Mucosa of rectum (tissue), 2 donors: Measurements from ENCODE around the gene RALGDS.
"Not testable (repeated sequence)": the region's sequence is repeated elsewhere in the genome, so short reads cannot be mapped to it uniquely, and the experiment has no call there.

Experiments
- H3K27ac ChIP-seq, 2 donors: one replicate each; pipeline ENCODE4 v1.7.0; 2013; ENCODE audit warnings: inconsistent platforms in 2 of 2, low read depth in 2 of 2, low read length in 2 of 2
- H3K27me3 ChIP-seq, 2 donors: one replicate each; pipeline ENCODE4 v1.7.0; 2013; ENCODE audit warnings: low read length in 2 of 2; ENCODE audit not compliant: control insufficient read depth in 2 of 2, insufficient read depth in 2 of 2
- H3K36me3 ChIP-seq, 2 donors: one replicate each; pipeline ENCODE4 v1.7.0; 2013; ENCODE audit warnings: low read length in 2 of 2; ENCODE audit not compliant: control insufficient read depth in 2 of 2, insufficient read depth in 2 of 2
- H3K4me1 ChIP-seq, 2 donors: one replicate each; pipeline ENCODE4 v1.7.0; 2013; ENCODE audit warnings: low read length in 2 of 2, mild to moderate bottlenecking in 1 of 2; ENCODE audit not compliant: control insufficient read depth in 2 of 2, insufficient read depth in 2 of 2
- H3K4me3 ChIP-seq, 2 donors: one replicate each; pipeline ENCODE4 v1.7.0; 2013; ENCODE audit warnings: low read length in 2 of 2
- H3K9ac ChIP-seq, 2 donors: one replicate each; pipeline ENCODE4 v1.7.0; 2013; ENCODE audit warnings: low read length in 2 of 2, low read depth in 1 of 2, mild to moderate bottlenecking in 1 of 2
- H3K9me3 ChIP-seq, 2 donors: one replicate each; pipeline ENCODE4 v1.7.0; 2013; ENCODE audit warnings: low read length in 2 of 2; ENCODE audit not compliant: control insufficient read depth in 2 of 2
- donor health status: healthy.
- donor health status: Normal muscosa, but diverticular disease.

The RALGDS gene

DNA sequence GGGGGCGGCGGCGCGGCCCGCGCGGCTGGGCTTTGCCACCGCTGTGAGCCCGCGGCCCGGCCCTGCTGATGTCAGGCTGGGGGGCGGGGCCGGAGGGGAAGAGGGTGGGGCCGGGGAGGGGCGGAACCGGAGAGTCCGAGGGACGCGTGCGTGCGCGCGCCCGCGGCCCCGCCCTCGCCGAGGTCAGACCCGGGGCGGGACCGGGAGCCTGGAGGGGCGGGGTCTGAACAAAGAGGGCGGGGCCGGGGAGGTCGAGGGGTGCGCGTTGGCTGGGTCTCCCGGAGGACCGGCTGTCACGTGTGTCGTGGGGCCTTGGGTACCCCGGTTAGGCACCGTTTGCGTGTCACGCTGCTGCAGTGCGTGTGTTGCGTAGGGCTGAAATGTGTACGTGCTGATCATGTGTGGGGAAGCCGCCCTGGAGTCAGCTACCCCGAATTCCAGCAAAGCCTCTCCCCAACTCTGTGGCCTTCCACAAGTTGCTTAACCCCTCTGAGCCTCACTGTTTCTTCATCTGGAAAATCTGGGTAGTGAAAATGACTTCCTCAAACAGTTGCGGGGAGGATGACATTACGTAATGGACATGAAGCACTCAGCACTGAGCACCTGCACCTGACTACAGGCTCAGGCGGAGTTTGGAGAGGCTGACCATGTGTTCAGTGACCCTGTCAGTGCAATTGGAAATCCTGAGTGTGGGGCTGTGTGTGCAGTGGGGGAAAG, at the start of gene RALGDS:
RALGDS (minus strand) TSS at position 43 of the 717 bp plus-strand sequence. CDS start 86 bp downstream, outside the sequence.
- no peaks in the 10 kb centered on the region for H3K36me3 ChIP-seq
- H3K4me3 ChIP-seq = peak within 1 kb of the TSS; percentile 74 to 77
- peaks cover 49 to 64% of the 10 kb centered on the region in 2 donors for H3K4me1 ChIP-seq
- H3K9ac ChIP-seq = peak within 1 kb of the TSS; percentile 81 to 87
- H3K27me3 ChIP-seq = no peaks in the 10 kb centered on the region
- peak within 1 kb of the TSS; percentile 79 to 86 for H3K27ac ChIP-seq
- H3K9me3 ChIP-seq = no peaks in the 10 kb centered on the region

GRCh38 chr9:133170716-133171115, 49.7 kb upstream of the RALGDS start:
- no peaks in the 10 kb centered on the region for H3K4me1 ChIP-seq
- no peak overlapping the region for H3K27ac ChIP-seq
- H3K9me3 ChIP-seq = no peaks in the 10 kb centered on the region
- no peaks in the 10 kb centered on the region for H3K27me3 ChIP-seq
- no peak overlapping the region for H3K4me3 ChIP-seq
- H3K9ac ChIP-seq = no peak overlapping the region
- H3K36me3 ChIP-seq = no peaks in the 10 kb centered on the region

DNA sequence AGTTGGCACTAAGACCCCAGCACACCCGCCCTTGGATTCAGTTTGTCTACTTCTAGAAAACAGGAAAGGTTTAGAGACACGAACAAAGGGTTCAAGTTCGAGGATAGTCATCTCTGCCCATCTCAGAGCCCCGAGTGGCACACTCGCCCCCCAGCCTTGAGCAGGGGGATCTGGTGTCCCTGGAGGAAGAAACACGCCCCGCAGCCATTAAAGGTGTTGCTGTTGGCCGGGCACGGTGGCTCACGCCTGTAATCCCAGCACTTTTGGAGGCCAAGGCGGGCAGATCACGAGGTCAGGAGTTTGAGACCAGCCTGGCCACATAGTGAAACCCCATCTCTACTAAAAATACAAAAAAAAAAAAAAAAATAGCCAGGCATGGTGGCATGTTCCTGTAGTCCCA, 48.6 kb upstream of the RALGDS start:
- not testable (repeated sequence) for H3K36me3 ChIP-seq, H3K4me1 ChIP-seq, H3K27ac ChIP-seq, H3K4me3 ChIP-seq, H3K9me3 ChIP-seq, H3K9ac ChIP-seq, H3K27me3 ChIP-seq

- Histone ChIP-seq H3K27me3 (no peaks in the 10 kb centered on the region), H3K27ac (peak overlapping the region in 1 of 2 donors; percentile 32), H3K4me3 (no peak overlapping the region), H3K9me3 (no peaks in the 10 kb centered on the region), H3K36me3 (no peaks in the 10 kb centered on the region), H3K9ac (no peak overlapping the region), H3K4me1 (peaks cover under 1 to 3% of the 10 kb centered on the region in 2 donors)
Measured at GRCh38 chr9:133169102-133169501, 48.1 kb upstream of the RALGDS start.

DNA sequence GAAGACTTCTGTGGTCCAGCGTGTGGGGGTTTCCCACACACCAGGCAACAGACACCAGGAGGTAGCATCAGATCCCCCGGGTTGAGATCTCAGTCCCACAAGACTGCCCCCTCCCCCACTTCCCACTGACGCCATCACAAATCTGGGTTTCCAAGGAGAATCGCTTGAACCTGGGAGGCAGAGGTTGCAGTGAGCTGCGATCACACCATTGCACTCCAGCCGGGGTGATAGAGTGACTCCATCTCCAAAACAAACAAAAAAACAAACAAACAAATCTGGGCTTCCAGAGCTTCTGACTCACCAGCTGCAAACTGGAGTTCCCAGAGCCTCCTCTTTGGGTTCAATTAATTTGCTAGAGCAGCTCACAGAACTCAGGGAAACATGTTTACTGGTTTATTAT, 47.4 kb upstream of the RALGDS start:
- Histone ChIP-seq H3K4me1 (peaks cover 4 to 6% of the 10 kb centered on the region in 2 donors), H3K9ac (no peak overlapping the region), H3K9me3 (no peaks in the 10 kb centered on the region), H3K4me3 (no peak overlapping the region), H3K27me3 (no peaks in the 10 kb centered on the region), H3K36me3 (no peaks in the 10 kb centered on the region), H3K27ac (peak overlapping the region in 1 of 2 donors; percentile 32)

- Histone ChIP-seq H3K36me3 (no peaks in the 10 kb centered on the region), H3K4me1 (peaks cover 6 to 8% of the 10 kb centered on the region in 2 donors), H3K9me3 (no peaks in the 10 kb centered on the region), H3K27me3 (no peaks in the 10 kb centered on the region), H3K4me3 (no peak overlapping the region), H3K27ac (no peak overlapping the region), H3K9ac (no peak overlapping the region)
Measured at GRCh38 chr9:133167769-133168168, 46.7 kb upstream of the RALGDS start.

DNA sequence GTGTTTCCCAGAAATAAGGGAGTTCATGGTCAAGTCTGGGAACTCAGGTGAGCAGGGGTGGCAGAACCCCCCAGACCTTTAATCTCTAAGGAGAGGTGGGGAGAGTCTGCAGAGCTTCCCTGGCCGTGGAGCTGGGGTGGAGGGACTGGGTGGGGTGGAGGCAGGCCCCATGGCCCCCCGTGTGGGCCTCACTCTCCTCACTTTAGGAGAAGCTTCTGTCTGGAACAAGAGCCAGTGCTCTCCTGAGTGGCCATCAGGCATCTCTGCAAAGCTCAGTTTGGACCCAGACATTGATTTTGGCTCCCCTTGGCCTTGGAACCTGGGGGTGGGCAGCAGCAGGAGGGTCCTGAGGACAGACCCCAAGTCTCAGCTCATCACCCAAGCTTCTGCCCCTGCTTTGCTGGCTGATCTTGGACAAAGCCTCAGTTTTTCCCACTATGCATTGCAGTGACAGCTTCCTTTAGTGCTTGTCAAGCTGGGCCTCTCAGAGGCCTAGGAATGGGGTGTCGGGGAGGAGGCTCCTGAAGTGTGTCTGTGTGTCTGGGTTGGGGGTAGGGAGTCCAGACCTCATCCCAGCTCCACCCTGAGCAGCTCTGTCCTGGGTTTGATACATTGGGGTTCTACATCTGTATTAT, 46.2 kb upstream of the RALGDS start:
- Histone ChIP-seq H3K9ac (no peak overlapping the region), H3K27ac (no peak overlapping the region), H3K4me3 (no peak overlapping the region), H3K4me1 (peaks cover 8% of the 10 kb centered on the region in 2 donors), H3K27me3 (no peaks in the 10 kb centered on the region), H3K9me3 (no peaks in the 10 kb centered on the region), H3K36me3 (no peaks in the 10 kb centered on the region)

DNA sequence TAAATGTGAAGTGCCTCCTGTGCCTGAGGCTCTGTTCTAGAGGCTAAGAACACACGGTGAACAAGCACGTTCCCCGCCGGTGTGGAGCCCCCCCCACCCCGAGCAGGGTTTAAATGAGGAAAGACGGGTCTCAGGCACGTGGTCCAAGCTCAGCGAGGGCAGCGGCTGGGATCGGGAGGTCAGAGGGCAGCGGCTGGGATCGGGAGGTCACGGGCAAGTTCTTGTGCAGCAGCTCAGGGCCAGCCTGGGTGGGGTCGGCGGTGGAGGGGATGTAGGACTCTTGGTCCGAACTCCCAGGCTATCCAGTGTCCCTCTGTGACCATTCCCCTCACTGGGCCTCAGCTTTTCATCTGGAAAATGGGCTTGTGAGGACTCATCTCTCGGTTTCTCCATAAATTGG, 45.4 kb upstream of the RALGDS start:
- Histone ChIP-seq H3K9me3 (no peaks in the 10 kb centered on the region), H3K4me1 (peaks cover 8% of the 10 kb centered on the region in 2 donors), H3K9ac (no peak overlapping the region), H3K27ac (no peak overlapping the region), H3K36me3 (no peaks in the 10 kb centered on the region), H3K4me3 (no peak overlapping the region), H3K27me3 (no peaks in the 10 kb centered on the region)

DNA sequence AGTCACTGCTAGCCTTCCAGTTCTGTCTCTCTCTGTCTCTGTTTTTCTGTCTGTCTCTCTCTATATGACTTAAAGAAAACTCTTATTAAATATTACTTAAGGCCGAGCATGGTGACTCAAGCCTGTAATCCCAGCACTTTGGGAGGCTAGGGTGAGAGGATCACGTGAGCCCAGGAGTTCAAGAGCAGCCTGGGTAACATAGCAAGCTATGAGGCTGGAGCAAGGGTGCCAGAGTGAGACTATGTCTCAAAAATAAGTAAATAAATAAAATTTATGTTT, 44.4 kb upstream of the RALGDS start:
- no peaks in the 10 kb centered on the region for H3K36me3 ChIP-seq
- H3K27ac ChIP-seq = no peak overlapping the region
- H3K27me3 ChIP-seq = no peaks in the 10 kb centered on the region
- H3K4me3 ChIP-seq = no peak overlapping the region
- H3K9me3 ChIP-seq = no peaks in the 10 kb centered on the region
- no peak overlapping the region for H3K9ac ChIP-seq
- peaks cover 8% of the 10 kb centered on the region in 2 donors for H3K4me1 ChIP-seq

- H3K36me3 ChIP-seq = no peaks in the 10 kb centered on the region
- H3K27ac ChIP-seq = peak overlapping the region in 1 of 2 donors; percentile 56
- H3K4me1 ChIP-seq = peaks cover 8% of the 10 kb centered on the region in 2 donors
- H3K9ac ChIP-seq = peak overlapping the region; percentile 56 to 71
- H3K27me3 ChIP-seq = no peaks in the 10 kb centered on the region
- H3K4me3 ChIP-seq = peak overlapping the region; percentile 64 to 68
- no peaks in the 10 kb centered on the region for H3K9me3 ChIP-seq
Measured at GRCh38 chr9:133164191-133164590, 43.2 kb upstream of the RALGDS start.
